CD14-positive monocyte (primary cell): ENCODE data around the gene POLK. TPM values are rescaled to one million over a fixed set of nuclear protein-coding genes. Genes with fewer than 3 reads are reported as not detected.

ENCODE experiments used
- DNase-seq, 3 donors: peaks; one replicate each; pipeline ENCODE4 v3.0.0-alpha.2; 2011 to 2022
- H2AFZ ChIP-seq: 2 replicates; pipeline ENCODE4 v1.6.0; 2012; ENCODE audit warnings: mild to moderate bottlenecking, low read depth, low read length, inconsistent platforms; ENCODE audit not compliant: insufficient read depth, poor library complexity, severe bottlenecking
- H3K27ac ChIP-seq, 2 donors: 1 replicate in 1 of 2; 2 replicates in 1 of 2; pipeline ENCODE4 v1.5.1; 2012 to 2013; ENCODE audit warnings: low read length in 2 of 2, control low read depth in 1 of 2, inconsistent platforms in 1 of 2, low read depth in 1 of 2, mild to moderate bottlenecking in 1 of 2
- H3K27me3 ChIP-seq, 2 donors: one replicate each; pipeline versions ENCODE4 v1.6.0 to v1.6.1; 2011 to 2013; ENCODE audit warnings: low read length in 2 of 2; ENCODE audit not compliant: control insufficient read depth in 2 of 2, insufficient read depth in 2 of 2
- H3K36me3 ChIP-seq, 2 donors: replicated peaks in 1 of 2; 1 replicate in 1 of 2; 2 replicates in 1 of 2; pipeline versions ENCODE4 v1.5.1 to v1.6.1; 2012 to 2013; ENCODE audit warnings: low read length in 2 of 2, control low read depth in 1 of 2, inconsistent platforms in 1 of 2, mild to moderate bottlenecking in 1 of 2; ENCODE audit not compliant: insufficient read depth in 2 of 2, control insufficient read depth in 1 of 2
- H3K4me1 ChIP-seq, 2 donors: 1 replicate in 1 of 2; 2 replicates in 1 of 2; pipeline versions ENCODE4 v1.5.1 to v1.6.1; 2012 to 2013; ENCODE audit warnings: low read length in 2 of 2, control low read depth in 1 of 2, inconsistent platforms in 1 of 2, mild to moderate bottlenecking in 1 of 2, moderate library complexity in 1 of 2; ENCODE audit not compliant: insufficient read depth in 2 of 2, control insufficient read depth in 1 of 2
- H3K4me2 ChIP-seq: replicated peaks from 2 replicates; pipeline ENCODE3; 2012; ENCODE audit warnings: low read length, moderate library complexity, mild to moderate bottlenecking; ENCODE audit not compliant: poor library complexity, severe bottlenecking; ENCODE audit errors: extremely low read depth
- H3K4me3 ChIP-seq, 3 experiments: fragments of 200-600 bp in 1 of 3; sonication (generic) in 1 of 3; replicated peaks in 1 of 3; 1 replicate in 2 of 3; 2 replicates in 1 of 3; pipeline ENCODE4 v1.5.1; 2011 to 2013; ENCODE audit warnings: low read length in 3 of 3, mild to moderate bottlenecking in 3 of 3, control low read depth in 2 of 3, low read depth in 2 of 3, inconsistent platforms in 1 of 3, moderate library complexity in 1 of 3
- H3K79me2 ChIP-seq: 2 replicates; pipeline ENCODE4 v1.6.0; 2012; ENCODE audit warnings: mild to moderate bottlenecking, control low read depth, inconsistent platforms, low read length, moderate library complexity; ENCODE audit not compliant: insufficient read depth
- H3K9ac ChIP-seq: 2 replicates; pipeline ENCODE4 v1.6.0; 2017; ENCODE audit warnings: low read length, mild to moderate bottlenecking; ENCODE audit not compliant: insufficient read depth, poor library complexity, severe bottlenecking
- H3K9me3 ChIP-seq, 2 donors: replicated peaks in 1 of 2; 1 replicate in 1 of 2; 2 replicates in 1 of 2; pipeline versions ENCODE4 v1.5.1 to v1.6.1; 2012 to 2013; ENCODE audit warnings: low read length in 2 of 2, control low read depth in 1 of 2; ENCODE audit not compliant: control insufficient read depth in 1 of 2, insufficient read depth in 1 of 2
- H4K20me1 ChIP-seq: 2 replicates; pipeline ENCODE4 v1.6.0; 2012; ENCODE audit warnings: mild to moderate bottlenecking, low read length, control low read depth, moderate library complexity; ENCODE audit not compliant: insufficient read depth
- H3K27ac Mint-ChIP-seq, 7 donors: one replicate each; pipeline ENCODE4 v1.8.0; 2020; ENCODE audit warnings: mild to moderate bottlenecking in 7 of 7, mixed read lengths in 7 of 7, moderate library complexity in 6 of 7, inconsistent platforms in 2 of 7
- H3K27me3 Mint-ChIP-seq, 3 donors: one replicate each; pipeline ENCODE4 v1.8.0; 2021 to 2022; ENCODE audit warnings: low read depth in 3 of 3, mild to moderate bottlenecking in 3 of 3, mixed read lengths in 3 of 3, moderate library complexity in 3 of 3, inconsistent platforms in 1 of 3
- H3K36me3 Mint-ChIP-seq, 2 donors: one replicate each; pipeline ENCODE4 v1.8.0; 2020; ENCODE audit warnings: mixed read lengths in 2 of 2, inconsistent platforms in 1 of 2, mild to moderate bottlenecking in 1 of 2
- H3K4me1 Mint-ChIP-seq: one replicate; pipeline ENCODE4 v1.8.0; 2020; ENCODE audit warnings: mild to moderate bottlenecking, mixed read lengths
- H3K4me3 Mint-ChIP-seq, 2 donors: one replicate each; pipeline ENCODE4 v1.8.0; 2020; ENCODE audit warnings: mild to moderate bottlenecking in 2 of 2, mixed read lengths in 2 of 2, moderate library complexity in 1 of 2
- H3K9me3 Mint-ChIP-seq, 7 donors: one replicate each; pipeline ENCODE4 v1.8.0; 2020 to 2022; ENCODE audit warnings: mixed read lengths in 7 of 7, mild to moderate bottlenecking in 6 of 7, moderate library complexity in 6 of 7, inconsistent platforms in 2 of 7
- WGBS: methylation state at CpG from one replicate; pipeline ENCODE4 v1.1.5; 2013; ENCODE audit warnings: missing lambda C conversion rate; ENCODE audit not compliant: insufficient coverage; 5-methylcytosine and 5-hydroxymethylcytosine counted together
- intact Hi-C, 2 donors: fragments of 100-400 bp; cut with micrococcal nuclease; formaldehyde crosslinking; loops; one replicate each; pipeline versions ENCODE4 v1.15.0 to v1.15.1; 2023
- polyA plus RNA-seq, 3 donors: library from polyadenylated mRNA; depleted of rRNA in 1 of 3; unstranded in 2 of 3; stranded (reverse) in 1 of 3; fragments of 300-500 nt in 2 of 3; fragments of >200 nt in 1 of 3; fragmentation: Illumina TruSeq in 2 of 3; gene quantifications; 1 replicate in 2 of 3; 2 replicates in 1 of 3; pipeline ENCODE4 v1.2.3, GENCODE V29; 2012 to 2021
- TF ChIP-seq, protein P1 (sequence below): fragments of 200-600 bp; IDR thresholded peaks from one replicate; pipeline ENCODE4 v1.8.0; 2022; ENCODE audit warnings: antibody characterized with exemption, mild to moderate bottlenecking

Gene POLK
- polyA plus RNA-seq, 3 donors: 18.1 to 27.2 (median 22.3) TPM

DNA sequence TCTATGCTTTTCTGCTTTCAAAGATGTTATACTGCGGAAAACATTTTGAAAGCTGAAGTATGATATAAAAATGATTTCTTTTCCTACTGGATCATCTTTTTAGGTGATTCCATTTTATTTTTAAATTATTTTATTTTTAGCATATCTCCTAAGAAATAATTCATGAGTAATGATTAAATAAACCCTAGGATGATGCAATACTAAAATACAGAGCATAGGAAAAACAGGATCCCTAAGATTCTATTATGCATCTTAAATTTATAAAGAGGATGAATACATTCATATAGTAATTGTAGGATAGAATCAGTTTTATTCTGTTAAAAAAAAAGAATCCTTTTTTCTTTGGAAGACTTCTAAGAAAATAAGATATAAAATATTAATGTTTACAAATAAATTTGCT, 10.9 kb downstream of the POLK start:
- no peak for DNase-seq
- H3K27me3 Mint-ChIP-seq: no peaks in the 10 kb centered on the region
- H3K27me3 ChIP-seq: no peaks in the 10 kb centered on the region
- WGBS: no CpG with 5 or more reads among the region's 1 CpG
- H4K20me1 ChIP-seq: peaks cover 21% of the 10 kb centered on the region
- intact Hi-C loops: no loop called here
- H3K36me3 ChIP-seq: peaks cover 5 to 21% of the 10 kb centered on the region in 2 donors
- H3K4me1 ChIP-seq: peaks cover 37 to 55% of the 10 kb centered on the region in 2 donors
- H2AFZ ChIP-seq: no peak overlapping the region
- H3K4me3 Mint-ChIP-seq: no peak overlapping the region
- peaks cover 22 to 37% of the 10 kb centered on the region in 2 donors for H3K36me3 Mint-ChIP-seq
- peaks cover 5 to 15% of the 10 kb centered on the region in 2 donors for H3K9me3 ChIP-seq
- TF ChIP-seq, protein P1, sequence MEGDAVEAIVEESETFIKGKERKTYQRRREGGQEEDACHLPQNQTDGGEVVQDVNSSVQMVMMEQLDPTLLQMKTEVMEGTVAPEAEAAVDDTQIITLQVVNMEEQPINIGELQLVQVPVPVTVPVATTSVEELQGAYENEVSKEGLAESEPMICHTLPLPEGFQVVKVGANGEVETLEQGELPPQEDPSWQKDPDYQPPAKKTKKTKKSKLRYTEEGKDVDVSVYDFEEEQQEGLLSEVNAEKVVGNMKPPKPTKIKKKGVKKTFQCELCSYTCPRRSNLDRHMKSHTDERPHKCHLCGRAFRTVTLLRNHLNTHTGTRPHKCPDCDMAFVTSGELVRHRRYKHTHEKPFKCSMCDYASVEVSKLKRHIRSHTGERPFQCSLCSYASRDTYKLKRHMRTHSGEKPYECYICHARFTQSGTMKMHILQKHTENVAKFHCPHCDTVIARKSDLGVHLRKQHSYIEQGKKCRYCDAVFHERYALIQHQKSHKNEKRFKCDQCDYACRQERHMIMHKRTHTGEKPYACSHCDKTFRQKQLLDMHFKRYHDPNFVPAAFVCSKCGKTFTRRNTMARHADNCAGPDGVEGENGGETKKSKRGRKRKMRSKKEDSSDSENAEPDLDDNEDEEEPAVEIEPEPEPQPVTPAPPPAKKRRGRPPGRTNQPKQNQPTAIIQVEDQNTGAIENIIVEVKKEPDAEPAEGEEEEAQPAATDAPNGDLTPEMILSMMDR: no peak
- H3K9me3 Mint-ChIP-seq: peaks cover 14 to 27% (median 18%) of the 10 kb centered on the region in 7 donors
- peaks cover 92% of the 10 kb centered on the region for H3K79me2 ChIP-seq
- no peak overlapping the region for H3K9ac ChIP-seq
- no peak overlapping the region for H3K27ac Mint-ChIP-seq
- no peak overlapping the region for H3K4me2 ChIP-seq
- H3K4me1 Mint-ChIP-seq: peaks cover 60% of the 10 kb centered on the region
- H3K27ac ChIP-seq: no peak overlapping the region
- no peak overlapping the region for H3K4me3 ChIP-seq

DNA sequence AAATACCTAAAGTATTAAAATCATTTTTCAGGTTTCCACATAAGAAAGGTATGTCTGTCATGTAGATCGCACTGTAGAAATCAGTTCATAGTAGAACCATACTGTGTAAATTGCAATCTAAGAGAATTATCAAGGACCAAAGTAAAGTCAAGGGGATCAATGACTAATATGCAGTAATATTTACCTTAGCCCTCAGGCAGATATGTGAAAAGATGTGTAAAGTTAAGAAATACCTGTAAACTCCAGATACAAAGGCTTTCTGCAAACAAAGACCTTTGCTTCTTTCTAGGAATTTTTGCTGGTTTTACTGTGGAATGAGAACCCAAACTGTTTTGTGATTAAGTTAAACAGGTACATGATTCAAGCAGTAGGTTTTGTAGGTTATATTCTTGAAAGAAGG, 11.6 kb downstream of the POLK start:
- Histone ChIP-seq H3K9me3 (peaks cover 5 to 15% of the 10 kb centered on the region in 2 donors), H3K36me3 (peaks cover 5 to 21% of the 10 kb centered on the region in 2 donors), H4K20me1 (peaks cover 19% of the 10 kb centered on the region), H3K4me2 (no peak overlapping the region), H3K4me1 (peaks cover 37 to 57% of the 10 kb centered on the region in 2 donors), H3K79me2 (peaks cover 92% of the 10 kb centered on the region), H2AFZ (no peak overlapping the region), H3K27ac (peak overlapping the region; percentile 68 to 74), H3K9ac (no peak overlapping the region), H3K27me3 (no peaks in the 10 kb centered on the region), H3K4me3 (no peak overlapping the region)
- Mint-ChIP-seq H3K4me1 (peaks cover 52% of the 10 kb centered on the region), H3K9me3 (peaks cover 14 to 27% (median 18%) of the 10 kb centered on the region in 7 donors), H3K27me3 (no peaks in the 10 kb centered on the region), H3K4me3 (peak overlapping the region in 1 of 2 donors; percentile 9), H3K36me3 (peaks cover 20 to 33% of the 10 kb centered on the region in 2 donors), H3K27ac (peak overlapping the region; percentile 75 to 95 (median 92))
- WGBS: no CpG with 5 or more reads among the region's 1 CpG
- no peak for DNase-seq
- intact Hi-C loops: no loop called here
- TF ChIP-seq, protein P1: no peak
